ENCODE data around the gene CDKN2C. TPM values are rescaled to one million over a fixed set of nuclear protein-coding genes. Genes with fewer than 3 reads are reported as not detected.
"Not testable (repeated sequence)": the region's sequence is repeated elsewhere in the genome, so short reads cannot be mapped to it uniquely, and the experiment has no call there.

The CDKN2C gene
- total RNA-seq, 6 experiments from 2014 or later = 13.1 to 26.7 (median 24.9) TPM

- TF ChIP-seq CTCF (IDR thresholded peaks at IDR 0.05) = no peak
- Mint-ChIP-seq H3K4me3 (no peak overlapping the region), H3K36me3 (ENCODE audit: low read depth) (no peaks in the 10 kb centered on the region), H3K27me3 (ENCODE audit: insufficient read depth) (no peaks in the 10 kb centered on the region; the same call in 1 of the 2 replicates), H3K4me1 (ENCODE audit: low read depth) (peaks cover 16% of the 10 kb centered on the region), H3K27ac (no peak overlapping the region), H3K9me3 (no peaks in the 10 kb centered on the region)
- no peak for DNase-seq
Observed at GRCh38 chr1:50940291-50940690, 29.8 kb upstream of the CDKN2C start.

GRCh38 chr1:50942334-50942733 is 27.7 kb upstream of the CDKN2C start:
- TF ChIP-seq CTCF (IDR thresholded peaks at IDR 0.05) = no peak
- H3K4me1 Mint-ChIP-seq (ENCODE audit: low read depth) = no peaks in the 10 kb centered on the region

GRCh38 chr1:50949286-50949982 is 20.6 kb upstream of the CDKN2C start:
- Mint-ChIP-seq H3K36me3 (ENCODE audit: low read depth) (peaks cover 6% of the 10 kb centered on the region; the same call in 1 of the 2 replicates), H3K4me3 (no peak overlapping the region), H3K4me1 (ENCODE audit: low read depth) (no peaks in the 10 kb centered on the region), H3K27me3 (ENCODE audit: insufficient read depth) (no peaks in the 10 kb centered on the region), H3K9me3 (no peaks in the 10 kb centered on the region), H3K27ac (no peak overlapping the region)
- no peak for TF ChIP-seq CTCF (IDR thresholded peaks at IDR 0.05)
- DNase-seq = no peak

More at GRCh38 chr1:50942334-50942733, 27.7 kb upstream of the CDKN2C start:
- DNase-seq = no peak
- Mint-ChIP-seq H3K36me3 (ENCODE audit: low read depth) (no peaks in the 10 kb centered on the region), H3K27me3 (ENCODE audit: insufficient read depth) (no peaks in the 10 kb centered on the region; the same call in 1 of the 2 replicates), H3K9me3 (no peaks in the 10 kb centered on the region), H3K27ac (no peak overlapping the region), H3K4me3 (no peak overlapping the region)

GRCh38 chr1:50950396-50950795 is 19.6 kb upstream of the CDKN2C start:
- Mint-ChIP-seq H3K9me3 (no peaks in the 10 kb centered on the region), H3K4me1 (ENCODE audit: low read depth) (no peaks in the 10 kb centered on the region), H3K27me3 (ENCODE audit: insufficient read depth) (no peaks in the 10 kb centered on the region), H3K4me3 (no peak overlapping the region), H3K27ac (no peak overlapping the region), H3K36me3 (ENCODE audit: low read depth) (peaks cover 6% of the 10 kb centered on the region; the same call in 1 of the 2 replicates)
- TF ChIP-seq CTCF (IDR thresholded peaks at IDR 0.05) = no peak
- DNase-seq = no peak

GRCh38 chr1:50952566-50952965 is 17.5 kb upstream of the CDKN2C start:
- not testable (repeated sequence) for H3K4me1 Mint-ChIP-seq (ENCODE audit: low read depth); H3K4me3 Mint-ChIP-seq; H3K27ac Mint-ChIP-seq; DNase-seq; H3K36me3 Mint-ChIP-seq (ENCODE audit: low read depth); H3K9me3 Mint-ChIP-seq; H3K27me3 Mint-ChIP-seq (ENCODE audit: insufficient read depth)

GRCh38 chr1:50955116-50955515 is 14.9 kb upstream of the CDKN2C start:
- no peaks in the 10 kb centered on the region for H3K9me3 Mint-ChIP-seq
- H3K4me1 Mint-ChIP-seq (ENCODE audit: low read depth) = peaks cover 14% of the 10 kb centered on the region
- H3K4me3 Mint-ChIP-seq = no peak overlapping the region
- TF ChIP-seq CTCF (IDR thresholded peaks at IDR 0.05) = no peak
- DNase-seq = no peak
- H3K36me3 Mint-ChIP-seq (ENCODE audit: low read depth) = peaks cover 6% of the 10 kb centered on the region; the same call in 1 of the 2 replicates
- H3K27ac Mint-ChIP-seq = no peak overlapping the region
- no peaks in the 10 kb centered on the region for H3K27me3 Mint-ChIP-seq (ENCODE audit: insufficient read depth)
